ENCODE data around the gene ITPK1.

The ITPK1 gene

DNA sequence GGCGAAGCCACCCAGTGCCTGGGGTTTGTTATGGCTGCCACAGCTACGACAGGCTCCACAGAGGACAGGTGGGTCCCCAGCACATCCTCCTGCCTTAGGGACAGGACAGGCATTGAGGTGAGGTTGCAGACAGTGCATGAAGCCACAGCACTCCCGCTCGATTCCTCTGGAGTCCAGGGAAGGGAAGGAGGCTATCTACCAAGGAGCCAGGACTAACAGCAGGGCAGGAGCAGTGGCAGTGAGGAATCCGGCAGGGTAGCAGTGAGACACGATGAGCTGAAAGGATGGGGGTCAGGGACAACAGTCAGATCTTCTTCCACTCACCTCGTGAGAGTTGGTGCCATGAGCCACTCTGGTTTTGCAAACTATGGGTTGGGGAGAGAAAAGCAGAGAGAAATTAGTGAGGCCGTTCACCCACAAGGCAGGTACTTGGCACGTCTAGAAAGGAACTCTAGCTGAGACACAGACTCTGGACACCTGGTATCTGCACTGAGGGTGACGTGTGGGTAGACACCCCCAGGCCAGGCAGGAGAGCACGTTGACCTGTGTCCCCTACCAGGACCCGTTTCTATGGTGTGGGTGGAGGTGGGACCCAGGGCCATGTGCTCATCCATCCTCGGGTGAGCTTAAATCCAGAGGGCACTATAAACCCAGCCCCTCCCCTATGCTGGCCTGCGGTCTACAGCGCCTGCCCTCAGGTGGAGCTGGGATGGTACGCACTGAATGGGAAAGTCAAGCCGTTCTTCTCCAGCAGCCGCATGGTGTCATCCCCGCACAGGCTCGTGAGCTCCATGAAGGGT, 153.5 kb downstream of the ITPK1 start:
- no peaks in the 10 kb centered on the region for H3K4me1 ChIP-seq (ENCODE audit: control insufficient read depth, insufficient read depth, low read length)
- CTCF ChIA-PET = interaction anchor here (0.7 to 1.0 kb wide), 2 partner anchors 12 to 151 kb away, joined by 3 read pairs; no protein-coding TSS in a partner anchor
- POLR2A ChIA-PET = no interaction called here
- H3K4me3 ChIP-seq (ENCODE audit: low read depth, low read length) = no peak overlapping the region
- no peak overlapping the region for H3K27ac ChIP-seq (ENCODE audit: extremely low read depth, low read depth, low read length)
- H3K9me3 ChIP-seq (ENCODE audit: control insufficient read depth, insufficient read depth, low read depth, low read length) = no peaks in the 10 kb centered on the region
- no peak for TF ChIP-seq ZNF660 (tag by site-specific recombination; IDR thresholded peaks at IDR 0.05)
- TF ChIP-seq, protein P1, sequence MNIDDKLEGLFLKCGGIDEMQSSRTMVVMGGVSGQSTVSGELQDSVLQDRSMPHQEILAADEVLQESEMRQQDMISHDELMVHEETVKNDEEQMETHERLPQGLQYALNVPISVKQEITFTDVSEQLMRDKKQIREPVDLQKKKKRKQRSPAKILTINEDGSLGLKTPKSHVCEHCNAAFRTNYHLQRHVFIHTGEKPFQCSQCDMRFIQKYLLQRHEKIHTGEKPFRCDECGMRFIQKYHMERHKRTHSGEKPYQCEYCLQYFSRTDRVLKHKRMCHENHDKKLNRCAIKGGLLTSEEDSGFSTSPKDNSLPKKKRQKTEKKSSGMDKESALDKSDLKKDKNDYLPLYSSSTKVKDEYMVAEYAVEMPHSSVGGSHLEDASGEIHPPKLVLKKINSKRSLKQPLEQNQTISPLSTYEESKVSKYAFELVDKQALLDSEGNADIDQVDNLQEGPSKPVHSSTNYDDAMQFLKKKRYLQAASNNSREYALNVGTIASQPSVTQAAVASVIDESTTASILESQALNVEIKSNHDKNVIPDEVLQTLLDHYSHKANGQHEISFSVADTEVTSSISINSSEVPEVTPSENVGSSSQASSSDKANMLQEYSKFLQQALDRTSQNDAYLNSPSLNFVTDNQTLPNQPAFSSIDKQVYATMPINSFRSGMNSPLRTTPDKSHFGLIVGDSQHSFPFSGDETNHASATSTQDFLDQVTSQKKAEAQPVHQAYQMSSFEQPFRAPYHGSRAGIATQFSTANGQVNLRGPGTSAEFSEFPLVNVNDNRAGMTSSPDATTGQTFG (tag by site-specific recombination; IDR thresholded peaks at IDR 0.05; ENCODE audit: borderline replicate concordance) = no peak
- TF ChIP-seq, protein P2, sequence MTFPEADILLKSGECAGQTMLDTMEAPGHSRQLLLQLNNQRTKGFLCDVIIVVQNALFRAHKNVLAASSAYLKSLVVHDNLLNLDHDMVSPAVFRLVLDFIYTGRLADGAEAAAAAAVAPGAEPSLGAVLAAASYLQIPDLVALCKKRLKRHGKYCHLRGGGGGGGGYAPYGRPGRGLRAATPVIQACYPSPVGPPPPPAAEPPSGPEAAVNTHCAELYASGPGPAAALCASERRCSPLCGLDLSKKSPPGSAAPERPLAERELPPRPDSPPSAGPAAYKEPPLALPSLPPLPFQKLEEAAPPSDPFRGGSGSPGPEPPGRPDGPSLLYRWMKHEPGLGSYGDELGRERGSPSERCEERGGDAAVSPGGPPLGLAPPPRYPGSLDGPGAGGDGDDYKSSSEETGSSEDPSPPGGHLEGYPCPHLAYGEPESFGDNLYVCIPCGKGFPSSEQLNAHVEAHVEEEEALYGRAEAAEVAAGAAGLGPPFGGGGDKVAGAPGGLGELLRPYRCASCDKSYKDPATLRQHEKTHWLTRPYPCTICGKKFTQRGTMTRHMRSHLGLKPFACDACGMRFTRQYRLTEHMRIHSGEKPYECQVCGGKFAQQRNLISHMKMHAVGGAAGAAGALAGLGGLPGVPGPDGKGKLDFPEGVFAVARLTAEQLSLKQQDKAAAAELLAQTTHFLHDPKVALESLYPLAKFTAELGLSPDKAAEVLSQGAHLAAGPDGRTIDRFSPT (tag by site-specific recombination; IDR thresholded peaks at IDR 0.05) = no peak
- TF ChIP-seq, protein P3, sequence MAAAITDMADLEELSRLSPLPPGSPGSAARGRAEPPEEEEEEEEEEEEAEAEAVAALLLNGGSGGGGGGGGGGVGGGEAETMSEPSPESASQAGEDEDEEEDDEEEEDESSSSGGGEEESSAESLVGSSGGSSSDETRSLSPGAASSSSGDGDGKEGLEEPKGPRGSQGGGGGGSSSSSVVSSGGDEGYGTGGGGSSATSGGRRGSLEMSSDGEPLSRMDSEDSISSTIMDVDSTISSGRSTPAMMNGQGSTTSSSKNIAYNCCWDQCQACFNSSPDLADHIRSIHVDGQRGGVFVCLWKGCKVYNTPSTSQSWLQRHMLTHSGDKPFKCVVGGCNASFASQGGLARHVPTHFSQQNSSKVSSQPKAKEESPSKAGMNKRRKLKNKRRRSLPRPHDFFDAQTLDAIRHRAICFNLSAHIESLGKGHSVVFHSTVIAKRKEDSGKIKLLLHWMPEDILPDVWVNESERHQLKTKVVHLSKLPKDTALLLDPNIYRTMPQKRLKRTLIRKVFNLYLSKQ (tag by site-specific recombination; IDR thresholded peaks at IDR 0.05; ENCODE audit: borderline replicate concordance) = no peak
- TF ChIP-seq OSR2 (tag by site-specific recombination; IDR thresholded peaks at IDR 0.05) = no peak
- no peak for TF ChIP-seq ZNF302 (tag by site-specific recombination; IDR thresholded peaks at IDR 0.05; ENCODE audit: low read depth)
- TF ChIP-seq, protein P4, sequence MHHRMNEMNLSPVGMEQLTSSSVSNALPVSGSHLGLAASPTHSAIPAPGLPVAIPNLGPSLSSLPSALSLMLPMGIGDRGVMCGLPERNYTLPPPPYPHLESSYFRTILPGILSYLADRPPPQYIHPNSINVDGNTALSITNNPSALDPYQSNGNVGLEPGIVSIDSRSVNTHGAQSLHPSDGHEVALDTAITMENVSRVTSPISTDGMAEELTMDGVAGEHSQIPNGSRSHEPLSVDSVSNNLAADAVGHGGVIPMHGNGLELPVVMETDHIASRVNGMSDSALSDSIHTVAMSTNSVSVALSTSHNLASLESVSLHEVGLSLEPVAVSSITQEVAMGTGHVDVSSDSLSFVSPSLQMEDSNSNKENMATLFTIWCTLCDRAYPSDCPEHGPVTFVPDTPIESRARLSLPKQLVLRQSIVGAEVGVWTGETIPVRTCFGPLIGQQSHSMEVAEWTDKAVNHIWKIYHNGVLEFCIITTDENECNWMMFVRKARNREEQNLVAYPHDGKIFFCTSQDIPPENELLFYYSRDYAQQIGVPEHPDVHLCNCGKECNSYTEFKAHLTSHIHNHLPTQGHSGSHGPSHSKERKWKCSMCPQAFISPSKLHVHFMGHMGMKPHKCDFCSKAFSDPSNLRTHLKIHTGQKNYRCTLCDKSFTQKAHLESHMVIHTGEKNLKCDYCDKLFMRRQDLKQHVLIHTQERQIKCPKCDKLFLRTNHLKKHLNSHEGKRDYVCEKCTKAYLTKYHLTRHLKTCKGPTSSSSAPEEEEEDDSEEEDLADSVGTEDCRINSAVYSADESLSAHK (tag by site-specific recombination; IDR thresholded peaks at IDR 0.05) = no peak
- no peak for TF ChIP-seq KLF1 (tag by site-specific recombination; IDR thresholded peaks at IDR 0.05)
- no peak for TF ChIP-seq ZBTB20 (tag by site-specific recombination; IDR thresholded peaks at IDR 0.05)
- peaks cover 0 to 23% of the 10 kb centered on the region in 2 experiments; a peak in 1 of 3 replicates for H3K36me3 ChIP-seq (ENCODE audit: control insufficient read depth in 2 of 2, insufficient read depth in 1 of 2, low read length in 2 of 2)

DNA sequence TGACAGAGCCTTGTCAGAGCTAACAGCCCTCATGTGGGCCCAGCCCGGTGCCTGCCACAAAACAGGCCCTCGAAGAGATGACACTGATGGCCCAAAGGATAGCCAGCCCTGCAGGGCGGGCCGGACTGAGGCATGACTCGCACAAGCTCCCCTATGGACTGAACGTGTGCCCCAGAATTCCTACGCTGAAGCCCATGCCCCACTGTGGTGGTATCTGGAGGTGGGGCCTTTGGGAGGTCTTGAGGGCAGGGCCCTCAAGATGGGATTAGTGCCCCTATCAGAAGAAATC, 154.2 kb downstream of the ITPK1 start:
- peaks cover 0 to 29% of the 10 kb centered on the region in 2 experiments; a peak in 1 of 3 replicates for H3K36me3 ChIP-seq (ENCODE audit: control insufficient read depth in 2 of 2, insufficient read depth in 1 of 2, low read length in 2 of 2)
- no peaks in the 10 kb centered on the region for H3K9me3 ChIP-seq (ENCODE audit: control insufficient read depth, insufficient read depth, low read depth, low read length)
- no peak overlapping the region for H3K27ac ChIP-seq (ENCODE audit: extremely low read depth, low read depth, low read length)
- H3K4me1 ChIP-seq (ENCODE audit: control insufficient read depth, insufficient read depth, low read length) = no peaks in the 10 kb centered on the region
- ChIA-PET CTCF (interaction anchor here (1.0 kb wide), 1 partner anchor 13 kb away, joined by 3 read pairs; no protein-coding TSS in a partner anchor), POLR2A (no interaction called here)
- H3K4me3 ChIP-seq (ENCODE audit: low read depth, low read length) = no peak overlapping the region
- TF ChIP-seq MZF1 (tag by site-specific recombination; IDR thresholded peaks at IDR 0.05; ENCODE audit: borderline replicate concordance) (no peak), ZNF558 (tag by site-specific recombination; IDR thresholded peaks at IDR 0.05) (no peak), HOXC10 (CRISPR knock-in tag; IDR thresholded peaks at IDR 0.05) (no peak), ZNF223 (tag by site-specific recombination; IDR thresholded peaks at IDR 0.05) (no peak), ZBTB17 (tag by site-specific recombination; IDR thresholded peaks at IDR 0.05) (no peak), ZNF529 (tag by site-specific recombination; IDR thresholded peaks at IDR 0.05; ENCODE audit: insufficient replicate concordance) (no peak), KLF8 (tag by site-specific recombination; IDR thresholded peaks at IDR 0.05) (no peak), HOXA7 (CRISPR knock-in tag; IDR thresholded peaks at IDR 0.05; ENCODE audit: borderline replicate concordance) (no peak), ZNF433 (tag by site-specific recombination; IDR thresholded peaks at IDR 0.05; ENCODE audit: low read depth) (no peak), ZNF510 (tag by site-specific recombination; IDR thresholded peaks at IDR 0.05; ENCODE audit: insufficient replicate concordance) (no peak), KLF1 (tag by site-specific recombination; IDR thresholded peaks at IDR 0.05) (no peak), GLI2 (tag by site-specific recombination; IDR thresholded peaks at IDR 0.05; ENCODE audit: borderline replicate concordance, low read depth) (no peak)
